Measurements from ENCODE around the gene DENND6B. TPM values are rescaled to one million over a fixed set of nuclear protein-coding genes. Genes with fewer than 3 reads are reported as not detected.

DENND6B gene
- total and polyA plus RNA-seq, 7 donors = 0.46 to 1.6 (median 0.81) TPM

GRCh38 chr22:50282361-50283155 is 44.3 kb downstream of the DENND6B start:
- H3K36me3 ChIP-seq (ENCODE audit: insufficient read depth in 1 of 2, low read depth in 1 of 2) = peaks cover 0 to 83% of the 10 kb centered on the region in 2 donors
- H3K4me3 ChIP-seq = no peak overlapping the region
- DNase-seq = no peak
- peaks cover 0 to 3% (median 0%) of the 10 kb centered on the region in 3 donors for H3K27me3 ChIP-seq (ENCODE audit: insufficient read depth in 3 of 3, low read length in 2 of 3)
- TF ChIP-seq CTCF (IDR thresholded peaks at IDR 0.05) = no peak
- intact Hi-C loops (cut with DNase I) = no loop called here
- no peaks in the 10 kb centered on the region for H3K4me1 ChIP-seq
- WGBS, 3 donors = 75 to 78% (median 76%) methylated on average over 37 to 45 of the region's 45 CpGs
- no peak overlapping the region for H3K27ac ChIP-seq
- no peaks in the 10 kb centered on the region for H3K9me3 ChIP-seq
- ATAC-seq = peak in 1 of 4 donors; percentile 30

- H3K27me3 ChIP-seq (ENCODE audit: insufficient read depth in 3 of 3, low read length in 2 of 3) = peaks cover 0 to 3% (median 0%) of the 10 kb centered on the region in 3 donors
- ATAC-seq (peak; percentile 52 to 63 (median 58)), DNase-seq (no peak)
- no peaks in the 10 kb centered on the region for H3K4me1 ChIP-seq
- H3K36me3 ChIP-seq (ENCODE audit: insufficient read depth in 1 of 2, low read depth in 1 of 2) = peaks cover 0 to 81% of the 10 kb centered on the region in 2 donors
- TF ChIP-seq CTCF (IDR thresholded peaks at IDR 0.05) = no peak
- no peaks in the 10 kb centered on the region for H3K9me3 ChIP-seq
- intact Hi-C loops (cut with DNase I) = no loop called here
- H3K27ac ChIP-seq = no peak overlapping the region
- no peak overlapping the region for H3K4me3 ChIP-seq
- 35 to 59% (median 36%) methylated on average over 25 of the region's 25 CpGs for WGBS, 3 donors
Measured at GRCh38 chr22:50281957-50282356, 44.9 kb downstream of the DENND6B start.

GRCh38 chr22:50281384-50281760 is 45.4 kb downstream of the DENND6B start:
- DNase-seq (no peak), ATAC-seq (no peak)
- TF ChIP-seq CTCF (IDR thresholded peaks at IDR 0.05) = no peak
- WGBS, 3 donors = 94 to 98% (median 94%) methylated on average over 28 to 36 of the region's 36 CpGs
- Histone ChIP-seq H3K27me3 (ENCODE audit: insufficient read depth in 3 of 3, low read length in 2 of 3) (peaks cover 0 to 3% (median 0%) of the 10 kb centered on the region in 3 donors), H3K4me1 (no peaks in the 10 kb centered on the region), H3K36me3 (ENCODE audit: insufficient read depth in 1 of 2, low read depth in 1 of 2) (peaks cover 0 to 79% of the 10 kb centered on the region in 2 donors), H3K4me3 (no peak overlapping the region), H3K27ac (no peak overlapping the region), H3K9me3 (no peaks in the 10 kb centered on the region)
- intact Hi-C loops (cut with DNase I) = no loop called here

- Histone ChIP-seq H3K4me1 (no peaks in the 10 kb centered on the region), H3K27ac (no peak overlapping the region), H3K9me3 (no peaks in the 10 kb centered on the region), H3K36me3 (ENCODE audit: insufficient read depth in 1 of 2, low read depth in 1 of 2) (peaks cover 0 to 75% of the 10 kb centered on the region in 2 donors), H3K4me3 (no peak overlapping the region), H3K27me3 (ENCODE audit: insufficient read depth in 3 of 3, low read length in 2 of 3) (peaks cover 0 to 3% (median 0%) of the 10 kb centered on the region in 3 donors)
- intact Hi-C loops (cut with DNase I) = no loop called here
- DNase-seq = no peak
- 95 to 96% (median 96%) methylated on average over 46 to 47 of the region's 47 CpGs for WGBS, 3 donors
- ATAC-seq = no peak
- TF ChIP-seq CTCF (IDR thresholded peaks at IDR 0.05) = no peak
Measured at GRCh38 chr22:50280708-50281383, 46.0 kb downstream of the DENND6B start.
